HG03039 (cell line): ENCODE data around the gene MTA3.
"Not testable (repeated sequence)": the region's sequence is repeated elsewhere in the genome, so short reads cannot be mapped to it uniquely, and the experiment has no call there.

Experiments
- ATAC-seq: cut with Tn5 transposase; IDR thresholded peaks from one replicate; pipeline ENCODE4 v1.9.1; 2021; ENCODE audit warnings: mild to moderate bottlenecking, moderate library complexity; ENCODE audit not compliant: unreplicated experiment

The MTA3 gene

DNA sequence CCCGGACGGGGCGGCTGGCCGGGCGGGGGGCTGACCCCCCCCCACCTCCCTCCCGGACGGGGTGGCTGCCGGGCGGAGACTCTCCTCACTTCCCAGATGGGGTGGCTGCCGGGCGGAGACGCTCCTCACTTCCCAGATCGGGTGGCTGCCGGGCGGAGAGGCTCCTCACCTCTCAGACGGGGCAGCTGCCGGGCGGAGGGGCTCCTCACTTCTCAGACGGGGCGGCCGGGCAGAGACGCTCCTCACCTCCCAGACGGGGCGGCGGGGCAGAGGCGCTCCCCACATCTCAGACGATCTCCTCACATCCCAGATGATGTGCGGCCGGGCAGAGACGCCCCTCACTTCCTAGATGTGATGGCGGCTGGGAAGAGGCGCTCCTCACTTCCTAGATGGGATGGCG, 37.7 kb downstream of the MTA3 start:
- ATAC-seq, result not testable (repeated sequence)

DNA sequence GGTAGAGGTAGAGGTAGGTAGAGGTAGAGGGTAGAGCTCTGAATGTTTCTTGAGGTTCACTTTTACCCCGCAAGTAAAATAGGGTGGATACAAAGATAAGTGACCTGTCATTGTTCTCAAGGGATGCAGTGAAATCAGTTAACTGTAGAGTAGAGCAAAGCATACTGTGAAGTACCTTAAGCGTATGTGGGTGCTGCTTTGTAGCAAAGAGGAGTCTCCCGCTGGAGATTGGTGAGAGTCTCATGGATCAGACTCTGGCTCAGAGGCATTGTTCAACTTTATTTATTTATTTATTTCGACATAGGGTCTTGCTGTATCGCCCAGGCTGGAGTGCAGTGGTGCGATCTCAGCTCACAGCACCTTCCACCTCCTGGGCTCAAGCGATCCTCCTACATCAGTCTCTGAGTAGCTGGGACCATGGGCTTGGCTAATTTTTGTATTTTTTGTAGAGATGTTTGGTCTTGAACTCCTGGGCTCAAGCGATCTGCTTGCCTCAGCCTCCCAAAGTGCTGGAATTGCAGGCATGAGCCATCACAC, 38.7 kb downstream of the MTA3 start:
- ATAC-seq, result no peak

DNA sequence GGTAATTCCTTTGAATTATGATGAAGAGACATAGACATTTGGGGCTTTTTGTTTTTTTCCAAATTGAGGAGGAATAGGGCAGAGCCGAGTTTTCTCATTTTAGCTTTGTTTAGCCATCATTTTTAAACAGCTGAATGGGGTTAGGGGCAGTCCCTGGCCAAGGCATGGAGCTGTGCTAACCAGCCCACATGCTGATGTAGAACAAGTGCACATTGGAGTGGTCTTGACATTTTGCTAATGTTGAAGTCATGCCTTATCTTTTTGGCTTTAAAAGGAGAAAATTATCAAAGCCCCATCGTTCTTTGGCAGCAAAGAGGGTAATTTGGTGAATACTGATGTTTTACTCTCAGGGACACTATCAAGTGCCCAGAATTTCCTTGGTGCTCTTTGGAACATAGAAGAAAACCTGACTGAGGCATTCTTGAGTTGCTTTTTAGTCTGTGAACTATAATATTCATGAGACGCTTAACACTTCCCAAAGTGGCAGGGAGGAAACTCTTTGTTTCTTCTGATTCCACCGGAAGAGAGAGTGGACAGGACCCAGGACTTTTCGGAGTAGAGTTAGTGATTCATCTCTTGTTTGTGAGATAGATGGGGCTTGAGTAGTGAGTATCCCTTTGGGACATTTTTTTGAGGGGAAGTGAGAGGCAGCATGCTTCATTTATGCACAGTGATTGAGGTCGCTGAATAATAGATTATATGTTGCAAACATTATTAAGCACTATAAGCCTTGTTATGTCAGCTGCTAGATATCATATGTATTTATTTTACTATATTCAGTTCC, 45.0 kb downstream of the MTA3 start:
- no peak for ATAC-seq

DNA sequence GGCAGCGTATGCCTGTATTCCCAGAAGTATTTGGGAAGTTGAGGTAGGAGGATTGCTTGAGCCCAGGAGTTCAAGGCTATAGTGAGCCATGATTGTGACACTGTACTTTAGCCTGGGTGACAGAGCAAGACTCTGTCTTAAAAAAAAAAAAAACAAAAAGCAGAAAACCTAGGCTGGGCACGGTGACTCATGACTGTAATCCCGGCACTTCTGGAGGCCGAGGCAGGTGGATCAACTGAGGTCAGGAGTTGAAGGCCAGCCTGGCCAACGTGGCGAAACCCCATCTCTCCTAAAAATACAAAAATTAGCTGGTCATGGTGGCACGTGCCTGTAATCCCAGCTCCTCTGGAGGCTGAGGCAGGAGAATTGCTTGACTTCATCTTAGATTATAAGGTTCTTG, 46.4 kb downstream of the MTA3 start:
- no peak for ATAC-seq

DNA sequence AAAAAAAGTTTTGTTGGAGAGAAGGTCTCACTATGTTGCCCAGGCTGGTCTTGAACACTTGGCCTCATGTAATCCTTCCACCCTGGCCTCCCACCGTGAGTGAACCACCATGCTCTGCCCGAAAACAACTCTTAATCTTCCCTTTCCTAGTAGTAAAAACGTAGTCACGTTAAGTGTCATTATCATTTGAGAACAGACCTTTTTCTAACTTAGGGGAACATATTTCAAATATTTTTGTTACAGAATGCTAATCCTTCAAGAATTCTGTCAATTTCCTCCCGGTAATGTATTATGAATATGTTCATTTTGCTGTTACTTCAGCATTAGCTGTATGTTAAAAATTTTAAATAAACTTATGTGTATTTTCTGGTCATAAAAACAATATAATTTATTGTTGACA, 49.7 kb downstream of the MTA3 start:
- no peak for ATAC-seq

DNA sequence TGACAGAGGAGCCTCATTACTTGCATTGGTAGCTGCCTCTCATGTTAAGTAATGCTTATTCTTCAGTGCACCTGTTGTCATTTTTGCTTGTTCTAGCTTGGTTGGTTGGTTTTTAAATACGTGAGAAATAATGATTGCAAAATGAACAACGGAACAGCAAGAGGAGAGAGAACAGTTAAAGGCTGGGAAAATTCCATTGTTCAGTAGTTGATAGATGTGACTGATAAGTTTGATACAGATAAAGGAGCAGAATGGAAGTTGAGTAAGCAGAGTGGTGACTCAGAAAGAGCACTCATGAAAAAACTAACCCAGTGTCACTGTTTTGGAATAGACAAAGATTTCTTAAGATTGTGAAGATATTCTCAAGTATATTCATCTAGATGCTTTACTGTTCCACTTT, 50.5 kb downstream of the MTA3 start:
- ATAC-seq, result no peak

DNA sequence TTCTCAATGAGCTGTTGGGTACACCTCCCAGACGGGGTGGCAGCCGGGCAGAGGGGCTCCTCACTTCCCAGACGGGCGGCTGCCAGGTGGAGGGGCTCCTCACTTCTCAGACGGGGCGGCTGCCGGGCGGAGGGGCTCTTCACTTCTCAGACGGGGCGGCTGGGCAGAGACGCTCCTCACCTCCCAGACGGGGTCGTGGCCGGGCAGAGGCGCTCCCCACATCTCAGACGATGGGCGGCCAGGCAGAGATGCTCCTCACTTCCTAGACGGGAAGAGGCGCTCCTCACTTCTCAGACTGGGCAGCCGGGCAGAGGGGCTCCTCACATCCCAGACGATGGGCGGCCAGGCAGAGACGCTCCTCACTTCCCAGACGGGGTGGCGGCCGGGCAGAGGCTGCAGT, 53.2 kb downstream of the MTA3 start:
- ATAC-seq, result not testable (repeated sequence)

DNA sequence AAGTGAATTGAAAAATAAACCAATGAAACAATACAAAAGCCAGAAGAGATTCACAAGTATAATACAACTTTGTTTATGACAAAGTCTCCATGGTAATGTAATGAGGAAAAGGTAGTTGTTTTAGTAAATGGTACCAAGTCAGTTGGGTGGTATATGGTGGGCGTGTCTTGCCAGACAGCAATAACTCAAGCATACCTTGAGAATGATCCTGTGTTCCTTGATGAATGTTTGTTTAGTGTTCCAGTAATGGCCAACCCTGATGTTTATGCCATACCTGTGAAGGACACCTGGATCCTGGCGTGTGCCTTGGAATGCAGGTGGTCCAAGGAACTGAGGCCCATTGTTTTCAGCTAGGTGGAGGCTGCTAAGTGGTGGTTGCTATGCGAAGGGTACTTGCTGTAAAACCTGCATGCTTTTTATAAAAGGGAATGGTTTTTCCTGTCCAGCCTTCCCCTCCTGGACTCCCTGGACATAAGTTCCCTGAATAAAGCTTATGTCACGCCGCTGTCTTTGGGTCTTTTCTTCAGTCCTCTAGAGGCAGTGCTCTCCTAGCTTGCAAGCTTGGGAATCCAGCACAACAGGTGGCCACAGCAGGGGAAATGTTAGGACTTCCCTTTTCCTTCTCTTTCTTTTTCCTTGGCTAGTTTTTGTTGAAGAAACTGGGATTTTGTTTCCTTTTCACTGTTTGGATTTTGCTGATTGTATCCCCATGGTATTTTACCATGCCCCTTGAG, 54.7 kb downstream of the MTA3 start:
- ATAC-seq, result no peak

DNA sequence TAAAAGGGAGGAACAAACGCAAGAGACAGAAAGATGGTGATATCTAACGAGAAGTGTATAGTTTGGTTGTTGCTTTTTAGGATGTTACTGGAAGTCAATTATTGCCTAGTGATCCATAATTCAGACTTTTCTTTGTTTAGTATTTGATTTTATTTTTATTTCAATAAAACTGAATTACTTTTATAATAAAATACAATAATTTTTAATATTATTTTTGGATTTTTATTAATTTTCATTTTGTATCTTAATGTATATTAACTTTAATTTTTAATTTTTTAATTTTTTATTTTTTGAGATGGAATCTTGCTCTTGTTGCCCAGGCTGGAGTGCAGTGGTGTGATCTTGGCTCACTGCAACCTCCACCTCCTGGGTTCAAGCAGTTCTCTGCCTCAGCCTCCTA, 55.6 kb downstream of the MTA3 start:
- no peak for ATAC-seq

DNA sequence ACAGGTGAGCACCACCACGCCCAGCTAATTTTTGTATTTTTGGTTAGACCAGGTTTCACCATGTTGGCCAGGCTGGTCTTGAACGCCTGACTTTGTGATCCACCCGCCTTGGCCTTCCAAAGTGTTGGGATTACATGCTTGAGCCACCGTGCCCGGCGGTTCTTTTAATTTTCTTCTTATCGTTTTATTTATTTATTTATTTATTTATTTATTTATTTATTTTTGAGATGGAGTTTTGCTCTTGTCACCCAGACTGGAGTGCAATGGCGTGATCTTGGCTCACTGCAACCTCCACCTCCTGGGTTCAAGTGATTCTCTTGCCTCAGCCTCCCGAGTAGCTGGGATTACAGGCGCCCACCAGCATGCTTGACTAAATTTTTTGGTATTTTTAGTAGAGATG, 59.6 kb downstream of the MTA3 start:
- not testable (repeated sequence) for ATAC-seq

DNA sequence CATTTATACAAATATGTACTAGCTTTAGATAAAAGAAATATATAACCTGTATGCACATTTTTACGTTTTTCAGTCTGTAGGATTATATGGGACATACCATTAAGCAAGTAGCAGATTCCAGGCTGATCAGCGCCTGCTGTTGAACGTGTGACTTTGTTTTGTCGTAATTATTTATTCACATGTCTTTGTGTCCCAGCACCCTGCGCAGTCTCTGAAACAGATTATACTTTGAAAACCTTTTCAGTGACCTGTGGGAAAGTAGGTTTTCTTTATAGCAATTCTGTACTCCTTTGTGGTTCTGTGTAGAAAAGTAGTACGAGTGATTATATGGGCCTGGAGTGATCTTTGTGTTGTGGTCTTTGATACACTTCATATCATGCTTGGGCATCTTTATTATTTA, 68.5 kb downstream of the MTA3 start:
- ATAC-seq, result no peak

DNA sequence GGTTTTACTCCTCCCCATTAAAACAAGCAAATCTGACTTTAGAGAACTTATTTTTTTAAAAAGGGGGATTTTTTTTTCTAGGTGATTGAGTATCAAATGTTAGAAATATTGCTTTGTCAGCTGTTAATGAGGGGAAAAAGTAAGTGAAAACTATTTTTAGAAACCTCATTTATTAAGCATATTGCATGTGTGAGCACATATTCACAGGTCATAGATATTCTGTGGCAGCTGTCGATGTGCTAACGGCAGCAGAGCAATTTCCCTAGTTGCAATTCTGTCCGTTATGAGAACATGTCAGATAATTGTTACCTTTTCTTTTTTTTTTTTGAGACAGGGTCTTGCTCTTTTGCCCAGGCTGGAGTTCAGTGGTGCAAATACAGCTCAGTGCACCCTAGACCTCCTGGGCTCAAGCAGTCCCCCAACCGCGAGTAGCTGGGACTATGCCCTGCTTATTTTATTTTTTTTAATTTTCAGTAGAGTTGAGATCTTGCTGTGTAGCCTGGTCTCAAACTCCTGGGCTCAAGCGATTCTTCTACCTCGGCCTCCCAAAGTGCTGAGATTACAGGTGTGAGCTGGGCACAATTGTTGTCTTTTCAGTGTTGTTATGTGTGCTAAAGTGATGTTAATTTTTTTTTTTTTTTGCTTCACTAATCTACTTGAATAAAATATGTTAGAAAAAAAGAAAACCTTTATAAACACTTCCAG, 69.8 kb downstream of the MTA3 start:
- ATAC-seq, result no peak

DNA sequence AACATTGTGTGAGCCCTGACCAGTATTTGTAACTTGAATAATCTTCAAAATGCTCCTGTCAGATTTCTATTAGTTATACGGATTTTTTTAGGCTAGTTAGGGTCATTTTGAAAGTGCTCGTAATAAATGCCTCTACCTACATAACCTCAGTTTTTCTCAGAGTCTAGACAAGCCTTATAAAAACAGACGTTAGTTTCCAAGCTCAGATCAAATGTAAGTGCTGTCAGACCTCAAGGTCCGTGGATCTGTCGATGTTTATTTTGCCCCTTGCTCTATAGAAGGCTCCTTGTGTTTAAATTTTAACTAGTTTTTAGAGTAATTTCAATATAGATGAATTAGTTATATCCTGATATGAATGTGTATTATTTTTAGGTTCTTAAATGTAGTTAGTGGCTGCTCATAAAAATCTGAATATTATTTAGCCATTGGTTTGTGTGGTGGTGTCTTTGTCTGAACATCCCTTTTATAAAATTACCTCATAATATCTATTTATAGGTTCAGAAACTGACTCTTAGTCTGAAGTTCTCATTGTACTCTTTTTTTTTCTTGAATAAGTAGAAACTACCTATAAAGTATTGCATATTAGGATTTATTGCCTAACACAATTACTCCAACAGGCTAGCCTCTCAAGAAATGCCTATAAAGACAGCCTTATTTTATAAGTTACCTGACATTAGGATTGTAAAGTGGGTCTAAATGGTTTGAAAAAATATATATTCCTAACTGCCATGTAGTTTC, 71.1 kb downstream of the MTA3 start:
- no peak for ATAC-seq

DNA sequence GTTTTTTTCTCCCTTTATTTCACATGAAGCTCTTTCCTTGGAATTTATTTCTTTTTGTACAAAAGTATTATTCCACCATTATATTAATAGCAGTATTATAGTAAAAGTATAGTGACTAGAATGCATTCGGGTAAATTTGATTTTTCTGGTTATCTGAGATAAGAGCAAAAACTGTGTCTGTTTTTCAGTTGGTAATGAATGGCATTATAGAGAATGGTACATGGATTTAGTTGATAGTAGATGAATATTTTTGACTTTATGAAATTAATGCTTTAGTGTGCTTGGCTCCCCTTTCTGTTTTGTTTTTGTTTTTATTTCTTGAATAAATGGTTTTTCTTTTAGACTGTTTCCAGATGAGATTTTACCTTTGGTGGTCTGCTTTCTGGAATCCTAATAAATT, 71.8 kb downstream of the MTA3 start:
- ATAC-seq, result no peak

DNA sequence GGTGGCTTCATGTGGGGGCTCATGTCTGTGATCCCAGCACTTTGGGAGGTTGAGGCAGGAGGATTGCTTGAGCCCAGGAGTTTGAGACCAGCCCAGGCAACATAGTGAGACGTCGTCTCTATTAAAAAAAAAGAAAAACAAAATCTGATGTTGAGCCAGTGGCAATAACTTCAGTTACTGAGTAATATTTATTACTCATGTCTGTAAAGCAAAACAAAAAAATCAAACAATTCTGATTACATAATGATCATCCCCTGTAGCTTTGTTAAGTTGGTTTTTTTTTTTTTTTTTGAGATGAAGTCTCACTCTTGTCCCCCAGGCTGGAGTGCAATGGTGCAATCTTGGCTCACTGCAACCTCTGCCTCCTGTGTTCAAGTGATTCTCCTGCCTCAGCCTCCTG, 73.9 kb downstream of the MTA3 start:
- ATAC-seq, result not testable (repeated sequence)

DNA sequence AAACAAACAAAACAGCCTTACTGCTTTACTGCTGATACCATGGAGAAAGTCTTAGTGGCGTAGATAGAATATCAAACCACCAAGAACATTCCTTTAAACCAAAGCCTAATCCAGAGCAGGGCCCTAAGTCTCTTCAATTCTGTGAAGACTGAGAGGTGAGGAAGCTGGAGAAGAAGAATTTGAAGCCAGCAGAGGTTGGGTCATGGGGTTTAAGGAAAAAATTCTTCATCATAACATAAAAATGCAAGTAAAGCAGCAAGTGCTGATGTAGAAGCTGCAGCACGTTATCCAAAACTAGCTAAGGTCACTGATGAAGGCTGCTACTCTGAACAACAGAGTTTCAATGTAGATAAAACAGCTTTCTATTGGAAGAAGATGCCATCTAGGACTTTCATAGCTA, 77.1 kb downstream of the MTA3 start:
- ATAC-seq, result no peak

DNA sequence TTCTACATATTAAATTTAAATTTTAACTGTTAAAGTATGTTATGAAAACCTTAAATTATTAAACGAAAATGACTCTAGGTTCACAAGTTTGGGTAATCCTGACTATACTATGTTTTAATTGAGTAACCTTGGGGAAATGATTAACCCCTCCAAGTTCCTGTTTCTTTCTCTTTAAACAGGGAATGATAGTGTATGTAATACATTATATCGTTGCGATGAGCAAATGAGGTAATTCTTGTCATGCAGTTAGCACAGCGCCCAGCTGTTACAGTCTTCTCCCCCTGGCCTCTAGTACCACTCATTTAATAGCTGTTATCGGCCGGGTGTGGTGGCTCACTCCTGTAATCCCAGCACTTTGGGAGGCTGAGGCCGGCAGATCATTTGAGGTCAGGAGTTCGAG, 80.4 kb downstream of the MTA3 start:
- no peak for ATAC-seq

DNA sequence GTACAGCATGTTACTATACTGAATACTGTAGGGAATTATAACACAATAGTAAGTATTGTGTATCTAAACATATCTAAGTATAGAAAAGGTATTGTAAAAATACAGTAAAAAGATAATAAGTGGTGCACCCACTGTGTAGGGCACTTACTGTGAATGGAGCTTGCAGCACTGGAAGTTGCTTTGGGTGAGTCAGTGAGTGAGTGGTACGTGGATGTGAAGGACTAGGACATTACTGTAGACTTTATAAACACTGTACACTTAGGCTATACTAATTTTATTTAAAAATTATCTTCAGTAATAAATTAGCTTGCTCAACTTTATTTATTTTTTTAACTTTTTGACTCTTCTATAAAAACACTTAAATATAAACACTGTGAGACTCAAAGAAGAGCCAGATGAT, 82.6 kb downstream of the MTA3 start:
- ATAC-seq, result no peak

DNA sequence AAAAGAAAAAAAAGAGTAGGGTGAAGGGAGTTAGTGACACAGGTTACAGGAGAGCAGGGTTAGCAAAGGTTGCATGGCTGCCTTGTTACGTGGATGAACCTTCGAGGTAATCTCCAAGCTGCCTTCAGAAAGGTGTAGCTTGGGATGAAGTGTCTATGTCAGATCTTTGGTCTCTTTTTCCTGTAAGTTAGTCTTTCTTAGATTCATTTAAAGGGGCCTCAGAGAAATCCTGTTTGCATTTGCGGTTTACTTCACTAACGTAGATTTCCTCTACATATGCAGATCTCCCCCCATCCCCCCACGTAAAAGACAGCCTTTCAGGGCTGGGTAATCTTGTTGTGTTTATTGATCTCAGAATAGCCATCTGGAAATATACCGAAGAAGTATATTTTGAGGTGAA, 83.7 kb downstream of the MTA3 start:
- ATAC-seq, result no peak

DNA sequence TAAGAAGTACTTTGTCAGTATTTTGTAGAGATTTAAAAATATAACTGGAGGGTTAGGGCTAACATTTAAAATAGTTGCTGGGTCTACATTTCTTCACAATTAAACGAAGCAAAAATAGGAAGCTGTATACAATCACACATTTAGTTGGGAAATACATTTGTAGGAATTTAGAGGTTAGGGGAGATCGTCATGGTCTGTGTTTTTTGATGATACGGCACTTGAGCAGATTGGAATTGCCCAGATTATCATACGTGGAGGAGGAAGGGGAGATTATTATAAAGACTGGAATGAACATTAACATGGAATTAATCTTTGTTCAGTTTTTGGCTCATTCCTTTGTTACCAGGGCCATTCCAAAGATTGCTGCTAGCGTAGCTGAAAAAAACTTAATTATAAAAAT, 84.6 kb downstream of the MTA3 start:
- no peak for ATAC-seq

DNA sequence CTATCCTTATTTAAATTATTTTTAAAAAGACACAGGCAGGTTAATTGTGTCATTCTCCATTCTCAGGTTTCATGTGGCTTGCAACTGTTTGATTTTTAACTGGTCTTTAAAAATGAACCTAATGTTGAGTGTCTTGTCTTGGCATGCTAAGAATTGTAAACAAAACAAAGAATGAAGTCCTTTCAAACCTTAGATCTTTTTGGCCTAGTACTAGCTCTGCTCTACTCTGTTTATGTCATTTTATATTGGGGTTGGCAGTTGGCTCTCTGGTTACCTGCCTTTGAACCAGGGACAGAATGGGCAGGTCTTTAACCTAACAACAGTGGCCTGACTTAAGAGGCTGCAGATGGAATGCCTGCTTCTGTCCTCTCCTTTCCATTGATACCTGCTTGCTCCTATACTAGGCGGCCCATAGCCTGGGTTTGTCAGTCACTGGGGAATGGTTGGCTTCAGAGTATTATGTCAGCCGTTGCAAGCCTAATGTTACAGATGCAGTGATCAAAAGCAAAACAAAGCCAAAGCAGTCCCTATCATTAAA, 85.5 kb downstream of the MTA3 start:
- ATAC-seq, result no peak
